NCI-H2196 (cell line): Measurements from ENCODE around the gene MTCH1.
"Not testable (repeated sequence)": the region's sequence is repeated elsewhere in the genome, so short reads cannot be mapped to it uniquely, and the experiment has no call there.

Experiments used
- DNase-seq: peaks from one replicate; lab custom pipeline; 2025; ENCODE audit not compliant: unreplicated experiment; lab: John Stamatoyannopoulos, UW

Gene MTCH1

GRCh38 chr6:36954262-36954931 is 31.6 kb downstream of the MTCH1 start, which contains the start of gene PI16:
Gene PI16 (plus strand): TSS chr6:36954738. CDS start chr6:36954761, 23 bp downstream.
- no peak for DNase-seq

- DNase-seq, result no peak
These were observed 32.1 kb downstream of the MTCH1 start for GRCh38 chr6:36953931-36954261.

DNA sequence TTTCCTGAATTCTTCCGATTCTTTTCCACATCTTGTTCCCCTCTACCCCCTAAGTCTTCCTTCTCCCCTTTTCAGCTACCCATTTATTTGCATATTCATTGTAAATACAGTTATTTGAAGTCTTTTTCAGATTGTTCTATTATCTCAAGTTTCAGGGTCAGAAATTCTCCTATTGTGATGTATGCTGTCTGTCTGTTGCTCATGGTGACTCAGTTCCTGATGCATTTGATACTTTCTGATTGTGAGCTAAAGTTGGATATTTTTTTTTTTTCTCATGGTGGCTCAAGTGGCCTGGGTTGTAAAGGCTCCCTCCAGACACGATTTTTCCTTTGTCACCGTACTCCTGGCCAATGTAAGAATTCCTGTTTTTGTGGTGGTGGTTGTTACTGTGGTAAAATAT is 36.4 kb downstream of the MTCH1 start:
- no peak for DNase-seq

- DNase-seq, result not testable (repeated sequence)
These were observed 36.9 kb downstream of the MTCH1 start for GRCh38 chr6:36949076-36949475.

GRCh38 chr6:36947570-36948351 is 38.2 kb downstream of the MTCH1 start:
- DNase-seq, result no peak

DNA sequence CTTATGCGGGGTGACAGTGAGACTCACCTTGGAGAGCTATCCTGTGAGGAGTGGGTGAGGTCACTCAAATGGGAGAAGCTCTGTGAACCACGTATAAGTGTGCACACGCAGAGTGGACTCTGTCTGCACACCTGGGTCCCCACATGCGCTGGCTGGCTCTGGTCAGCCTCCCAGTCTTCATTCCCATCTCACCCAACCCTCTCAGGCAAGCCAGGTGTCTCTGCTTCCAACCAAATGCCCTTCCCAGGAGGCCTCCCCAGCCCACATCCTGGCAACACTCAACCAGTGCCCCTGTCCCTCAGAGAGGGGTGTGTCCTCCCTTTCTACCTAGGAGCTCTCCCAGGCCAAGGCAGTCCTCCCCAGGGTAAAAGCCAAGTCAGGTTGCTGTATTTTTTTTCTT is 39.5 kb downstream of the MTCH1 start:
- DNase-seq, result no peak

- no peak for DNase-seq
These were observed 40.7 kb downstream of the MTCH1 start for GRCh38 chr6:36945301-36945700.

DNA sequence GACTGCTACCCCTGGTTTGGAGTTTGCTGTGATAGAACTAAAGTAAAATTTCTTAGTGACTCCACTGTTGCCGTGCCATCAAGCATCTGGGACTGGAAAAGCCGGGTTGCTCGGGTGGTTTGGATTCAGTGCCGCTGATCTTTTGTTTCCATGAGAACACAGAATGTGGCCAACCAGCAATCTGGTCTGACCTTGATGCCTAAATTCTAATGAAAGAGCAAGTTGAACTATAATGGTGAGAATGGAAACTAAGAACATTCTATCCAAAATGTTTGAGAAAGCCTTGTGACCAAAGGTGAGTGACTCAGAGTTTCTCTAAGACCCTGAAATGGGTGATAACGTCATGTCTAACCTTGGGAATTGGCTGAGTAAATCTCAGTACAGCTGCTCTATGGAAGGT is 41.3 kb downstream of the MTCH1 start:
- no peak for DNase-seq

DNA sequence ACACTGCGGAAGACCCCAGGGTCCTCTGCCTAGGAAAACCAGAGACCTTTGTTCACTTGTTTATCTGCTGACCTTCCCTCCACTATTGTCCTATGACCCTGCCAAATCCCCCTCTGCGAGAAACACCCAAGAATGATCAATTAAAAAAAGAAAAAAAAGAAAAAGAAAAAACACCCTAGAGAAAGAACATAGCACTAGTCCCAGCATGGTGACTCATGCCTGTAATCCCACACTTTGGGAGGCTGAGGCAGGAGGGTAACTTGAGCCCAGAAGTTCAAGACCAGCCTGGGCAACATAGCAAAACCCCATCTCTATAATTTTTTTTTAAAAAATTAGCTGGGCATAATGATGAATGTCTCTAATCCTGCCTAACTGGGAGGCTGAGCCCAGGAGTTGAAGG is 43.7 kb downstream of the MTCH1 start:
- not testable (repeated sequence) for DNase-seq

GRCh38 chr6:36941561-36941960 is 44.4 kb downstream of the MTCH1 start:
- not testable (repeated sequence) for DNase-seq

- no peak for DNase-seq
These were observed 46.0 kb downstream of the MTCH1 start for GRCh38 chr6:36940027-36940426.

- DNase-seq, result not testable (repeated sequence)
These were observed 47.0 kb downstream of the MTCH1 start for GRCh38 chr6:36939005-36939404.

DNA sequence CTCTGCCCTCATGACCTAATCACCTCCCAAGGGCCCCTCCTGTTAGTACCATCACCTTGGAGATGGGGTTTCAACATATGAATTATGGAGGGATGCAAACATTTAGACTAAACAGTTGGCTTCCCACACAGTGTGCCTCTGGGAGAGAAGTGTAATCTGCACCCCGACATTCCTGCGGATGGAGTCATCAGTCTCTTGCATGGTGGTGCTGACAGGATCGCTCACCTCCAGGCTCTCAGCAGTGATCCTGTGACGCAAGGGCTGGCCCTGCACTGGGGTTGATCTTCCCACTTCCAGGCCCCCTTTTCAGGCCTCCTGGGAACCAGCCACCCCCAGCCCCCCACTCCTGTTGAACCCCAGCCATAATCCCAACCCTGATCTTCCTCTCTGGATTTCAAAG is 47.5 kb downstream of the MTCH1 start:
- DNase-seq, result no peak

GRCh38 chr6:36937896-36938295 is 48.1 kb downstream of the MTCH1 start:
- DNase-seq, result no peak

DNA sequence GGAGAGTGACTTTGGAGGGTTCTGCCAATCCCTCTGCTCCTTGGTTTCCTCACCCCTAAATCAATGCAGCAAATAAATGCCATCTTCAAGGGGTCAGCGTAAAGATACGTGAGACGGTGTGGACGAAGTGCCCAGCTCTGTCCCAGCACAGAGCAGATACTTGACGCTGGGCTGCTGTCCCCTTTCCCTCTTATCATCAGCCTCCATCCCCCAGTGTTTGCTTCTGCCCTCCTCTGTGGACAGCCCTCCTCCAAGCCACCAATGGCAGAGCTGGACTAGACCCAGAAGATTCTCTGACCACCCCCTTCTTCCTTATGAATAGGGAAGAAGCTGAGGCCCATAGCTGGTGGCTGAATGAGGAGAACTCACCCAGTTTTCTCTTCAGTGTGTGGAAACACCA is 49.2 kb downstream of the MTCH1 start:
- DNase-seq, result no peak

GRCh38 chr6:36934901-36935300 is 51.1 kb downstream of the MTCH1 start:
- no peak for DNase-seq

GRCh38 chr6:36933519-36933918 is 52.5 kb downstream of the MTCH1 start:
- no peak for DNase-seq

DNA sequence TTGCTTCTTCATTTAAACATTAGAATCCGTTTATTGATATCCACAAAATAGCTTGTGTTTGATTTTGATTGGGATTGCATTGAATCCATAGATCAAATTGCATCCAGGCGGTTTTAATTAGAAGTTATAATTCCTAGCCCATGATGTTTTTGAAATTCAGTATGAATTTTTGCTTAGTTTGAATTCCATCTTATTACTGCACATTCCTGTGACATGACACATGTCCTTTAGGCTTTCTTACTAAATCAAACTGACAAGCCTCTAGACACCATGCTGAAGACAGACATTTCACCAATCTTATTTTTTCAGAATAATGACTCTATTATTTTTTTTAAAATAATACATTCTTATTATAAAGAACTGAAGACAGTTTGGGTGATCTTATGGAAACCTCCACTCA is 52.9 kb downstream of the MTCH1 start:
- no peak for DNase-seq

DNA sequence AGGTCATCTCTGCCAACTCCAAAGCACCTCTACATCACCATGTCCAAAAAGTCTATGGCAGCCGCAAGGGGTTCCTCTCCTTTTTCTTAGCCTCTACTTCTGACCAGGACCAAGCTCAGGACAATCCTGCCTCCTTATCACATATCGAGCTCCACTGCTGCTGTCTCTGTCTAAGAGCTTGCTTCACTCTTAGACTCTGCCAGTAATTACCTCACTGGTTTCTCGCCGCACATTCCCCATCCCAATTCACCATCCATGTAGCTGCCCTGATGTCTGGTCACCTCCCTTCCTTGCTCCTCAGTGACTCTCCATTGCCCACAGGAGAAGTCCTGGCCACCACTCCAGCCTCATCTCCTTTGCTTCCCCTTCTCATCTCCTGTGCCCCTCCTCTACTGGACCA is 55.5 kb downstream of the MTCH1 start:
- DNase-seq, result no peak

DNA sequence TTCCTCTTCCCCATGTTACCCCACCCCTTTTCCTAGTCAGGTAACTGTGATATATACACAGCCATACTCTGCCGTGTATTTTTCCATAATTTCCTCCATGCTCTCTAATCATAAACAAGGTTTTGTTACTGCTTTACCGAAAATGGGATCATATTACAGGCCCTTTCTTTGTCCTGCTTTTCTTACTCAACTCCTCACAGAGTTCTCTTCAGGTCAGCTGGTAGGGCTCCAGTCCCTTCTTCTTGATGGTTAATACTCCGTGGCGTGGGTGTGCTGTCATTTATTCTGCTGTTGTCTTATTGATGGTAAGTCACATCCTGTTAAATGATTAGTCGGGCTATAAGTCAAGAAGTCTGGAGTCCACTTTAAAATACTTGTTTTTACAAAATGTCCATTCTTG is 56.4 kb downstream of the MTCH1 start:
- no peak for DNase-seq

DNA sequence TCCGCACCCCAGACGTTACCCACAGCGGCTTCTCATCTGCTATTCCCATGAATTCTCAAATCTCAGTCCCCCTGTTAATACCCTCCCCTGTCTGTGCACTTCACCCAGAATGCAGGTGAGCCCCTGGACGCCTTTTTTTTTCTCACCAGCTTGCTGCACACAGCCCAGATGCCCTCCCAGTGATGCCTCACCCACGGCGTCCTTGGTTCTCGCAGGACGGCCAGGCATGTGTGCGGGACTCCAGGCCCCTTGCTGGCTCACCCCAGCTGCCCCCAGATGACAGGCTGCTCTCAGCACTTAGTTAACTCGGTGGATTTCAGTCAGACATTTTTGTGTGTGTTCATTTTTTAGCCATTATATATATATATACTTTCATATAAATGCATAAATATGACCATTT is 56.8 kb downstream of the MTCH1 start:
- DNase-seq, result no peak

GRCh38 chr6:36928547-36928918 is 57.5 kb downstream of the MTCH1 start:
- no peak for DNase-seq
